Activated gamma-delta T cell treated with anti-CD3 and anti-CD28 coated beads, Interleukin-2, amount 50 U/mL, for 16 hours (primary cell): ENCODE results near the gene CDC25A.

Experiments used
- DNase-seq: peaks from one replicate; pipeline ENCODE4 v3.0.0-alpha.2; 2020; ENCODE audit warnings: low read depth

Gene CDC25A

DNA sequence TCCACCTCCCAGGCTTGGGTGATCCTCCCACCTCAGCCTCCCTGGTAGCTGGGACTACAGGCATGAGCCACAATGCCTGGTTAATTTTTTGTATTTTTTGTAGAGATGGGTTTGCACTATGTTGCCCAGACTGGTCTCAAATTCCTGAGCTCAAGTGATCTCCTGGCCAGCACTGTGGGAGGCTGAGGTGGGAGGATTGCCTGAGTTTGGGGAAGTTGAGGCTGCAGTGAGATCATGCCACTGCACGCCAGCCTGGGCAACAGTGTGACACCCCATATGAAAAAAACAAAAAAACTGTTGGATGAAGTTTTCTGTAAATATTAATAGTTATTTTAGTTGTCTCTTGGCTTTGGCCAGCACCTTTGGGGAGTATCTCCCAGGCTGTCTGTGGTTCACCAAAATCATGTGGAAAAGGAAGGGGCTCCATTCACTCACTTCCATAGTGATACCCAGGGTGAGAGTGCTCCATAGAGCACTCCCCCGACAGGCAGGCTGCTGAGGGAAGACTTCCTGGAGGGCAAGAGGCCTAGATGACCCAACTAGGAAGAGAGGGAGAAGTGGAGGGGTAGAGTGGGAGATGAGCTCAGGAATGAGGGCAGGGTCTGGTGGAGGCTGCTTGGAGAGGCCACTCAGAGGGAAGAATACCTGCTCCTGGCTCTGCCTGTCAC is 47.1 kb downstream of the CDC25A start:
- no peak for DNase-seq

DNA sequence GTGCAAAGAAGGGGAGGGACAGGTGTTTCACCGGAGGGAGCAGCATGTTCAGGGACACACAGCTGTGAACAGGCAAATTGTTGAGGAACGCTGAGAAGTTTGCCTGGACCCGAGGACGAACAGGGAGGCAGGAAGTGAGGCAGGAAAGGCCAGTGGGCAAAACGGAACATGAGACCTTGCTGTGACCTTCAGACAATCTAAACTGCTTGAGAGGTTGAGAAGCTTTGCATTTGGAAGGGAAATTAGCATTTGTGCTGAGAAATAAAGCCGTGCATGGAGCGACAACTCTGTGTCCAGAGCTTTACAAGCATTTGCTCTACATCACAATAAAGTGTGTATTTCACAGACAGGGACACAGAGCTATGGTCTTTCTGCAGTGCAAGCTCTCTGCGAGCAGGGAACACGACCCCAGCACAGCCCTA is 47.9 kb downstream of the CDC25A start:
- DNase-seq, result no peak

DNA sequence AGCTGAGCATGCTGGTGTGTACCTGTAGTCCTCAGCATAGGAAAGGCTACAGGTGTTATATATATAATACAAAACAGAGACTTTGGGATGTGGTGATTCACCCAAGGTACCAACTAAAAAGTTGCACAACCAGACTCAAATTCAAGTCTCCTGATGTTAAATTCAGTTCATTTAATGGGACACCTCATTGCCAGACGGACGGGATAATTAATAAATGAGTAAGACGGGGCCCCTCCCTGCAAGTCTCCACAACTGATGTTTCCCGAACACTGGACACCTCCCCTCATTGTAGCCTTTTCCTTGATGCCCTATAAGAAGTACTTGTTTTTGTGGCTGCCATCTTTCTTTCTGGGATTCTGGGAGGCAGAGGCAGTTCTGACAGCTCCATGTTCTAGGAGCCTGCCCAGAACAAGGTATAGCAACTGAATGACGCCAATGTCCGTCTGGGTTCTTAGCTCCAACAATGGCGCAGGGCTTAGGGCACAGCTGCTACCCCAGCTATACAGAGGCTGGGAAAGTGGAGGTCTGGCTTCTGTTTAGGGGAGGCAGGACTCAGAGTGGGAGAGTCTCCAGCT is 50.7 kb downstream of the CDC25A start:
- DNase-seq, result no peak

DNA sequence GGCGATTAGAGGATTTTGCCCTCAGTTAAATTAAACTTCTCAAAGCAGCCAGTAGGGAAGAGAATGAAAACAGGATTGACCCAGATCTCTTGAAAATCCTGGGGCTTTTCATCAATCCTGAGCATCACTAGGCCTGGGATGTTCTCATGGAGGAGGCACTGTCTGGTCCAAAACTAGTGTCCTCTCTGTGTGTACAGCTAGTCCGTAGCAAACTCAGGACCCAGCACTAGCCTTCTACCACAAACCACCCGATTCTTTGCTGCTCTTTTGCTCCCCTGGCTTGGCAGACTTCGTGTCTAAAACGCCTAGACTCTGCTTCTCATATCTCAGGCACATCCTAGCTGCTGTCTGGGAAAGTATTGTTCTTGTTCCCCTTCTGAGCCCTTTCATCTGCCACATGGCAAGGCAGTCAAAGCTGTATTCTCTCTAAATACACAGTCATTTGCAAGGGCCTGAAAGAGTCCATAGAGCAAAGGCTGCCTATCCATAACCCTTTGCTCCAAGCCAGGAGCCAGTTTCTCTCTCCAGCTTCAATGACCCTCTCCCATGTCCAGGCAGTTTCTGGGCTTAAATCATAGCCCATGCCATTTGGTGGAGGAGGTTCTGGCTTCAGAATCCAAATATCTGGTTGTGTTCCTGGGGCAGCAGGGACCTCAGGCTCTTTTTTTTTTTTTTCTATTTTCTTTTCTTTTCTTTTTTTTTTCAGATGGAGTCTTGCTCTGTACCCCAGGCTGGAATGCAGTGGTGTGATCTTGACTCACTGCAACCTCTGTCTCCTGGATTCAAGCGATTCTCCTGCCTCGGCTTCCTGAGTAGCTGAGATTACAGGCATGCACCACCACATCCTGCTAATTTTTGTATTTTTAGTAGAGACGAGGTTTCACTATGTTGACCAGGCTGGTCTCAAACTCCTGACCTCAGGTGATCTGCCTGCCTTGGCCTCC is 52.4 kb downstream of the CDC25A start:
- no peak for DNase-seq

DNA sequence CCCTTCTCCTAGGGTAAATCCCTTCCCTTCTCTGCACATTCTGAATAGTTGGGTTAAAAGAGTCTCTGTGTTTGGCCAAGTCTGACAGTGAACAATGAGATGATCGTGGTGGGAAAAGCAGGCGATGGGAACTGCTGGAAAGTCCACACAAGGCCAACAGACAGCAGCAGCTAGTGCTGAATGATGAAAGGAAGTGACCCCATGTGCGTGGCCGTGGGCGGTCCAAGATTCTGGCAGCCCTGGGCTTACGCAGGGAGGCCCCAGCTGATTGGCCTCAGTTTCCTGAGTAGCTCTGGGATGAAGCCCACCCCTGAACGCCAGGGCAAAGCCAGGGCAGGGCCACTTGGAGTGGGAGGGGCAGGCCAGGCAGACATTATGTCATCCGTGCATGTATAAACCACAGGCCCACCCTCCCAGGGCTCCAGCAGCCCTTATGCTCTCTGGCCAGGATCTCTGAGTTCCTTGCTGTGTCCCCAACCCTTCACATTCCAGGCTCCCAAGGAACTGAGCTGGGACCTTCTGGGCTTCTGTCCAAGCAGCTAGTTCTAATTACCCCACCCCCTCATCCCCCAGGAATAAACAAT is 57.8 kb downstream of the CDC25A start:
- DNase-seq, result no peak

DNA sequence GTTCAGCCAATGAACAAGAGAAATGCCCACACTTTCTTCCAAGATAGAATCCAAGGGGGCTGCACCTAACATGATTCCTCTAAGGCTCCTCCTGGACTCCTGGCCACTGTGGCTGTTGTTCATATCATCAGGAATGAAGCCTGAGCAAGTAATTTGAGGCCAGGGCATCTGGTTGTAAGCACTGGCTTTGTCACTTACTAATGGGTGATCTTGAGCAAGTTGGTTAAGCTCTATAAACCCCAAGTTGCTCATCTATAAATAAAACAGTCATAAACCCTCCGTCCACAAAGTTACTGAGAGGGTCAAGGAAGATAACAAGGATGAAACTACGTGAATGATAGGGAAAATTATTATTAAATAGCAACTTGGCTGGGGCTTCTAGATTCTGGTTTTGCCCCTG is 58.3 kb downstream of the CDC25A start:
- DNase-seq, result no peak

DNA sequence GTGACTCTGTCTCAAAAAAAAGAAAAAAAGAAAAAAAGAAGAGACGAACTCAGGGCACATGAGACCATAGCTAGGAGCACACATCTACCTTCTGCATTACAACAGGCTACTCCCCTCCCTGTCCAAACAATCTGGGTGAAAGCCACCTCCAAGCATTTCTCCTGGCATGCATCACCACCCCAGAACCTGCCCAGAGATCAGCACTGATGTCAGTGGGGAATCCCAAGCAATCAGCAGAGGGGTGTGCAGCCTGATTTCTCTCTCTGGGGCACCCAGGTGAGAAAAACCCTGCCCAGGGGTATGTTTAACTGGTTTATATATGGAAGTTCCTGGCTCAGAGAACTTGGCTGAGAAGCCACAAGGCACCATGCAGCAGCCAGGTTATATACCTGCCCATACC is 59.4 kb downstream of the CDC25A start:
- DNase-seq, result no peak

DNA sequence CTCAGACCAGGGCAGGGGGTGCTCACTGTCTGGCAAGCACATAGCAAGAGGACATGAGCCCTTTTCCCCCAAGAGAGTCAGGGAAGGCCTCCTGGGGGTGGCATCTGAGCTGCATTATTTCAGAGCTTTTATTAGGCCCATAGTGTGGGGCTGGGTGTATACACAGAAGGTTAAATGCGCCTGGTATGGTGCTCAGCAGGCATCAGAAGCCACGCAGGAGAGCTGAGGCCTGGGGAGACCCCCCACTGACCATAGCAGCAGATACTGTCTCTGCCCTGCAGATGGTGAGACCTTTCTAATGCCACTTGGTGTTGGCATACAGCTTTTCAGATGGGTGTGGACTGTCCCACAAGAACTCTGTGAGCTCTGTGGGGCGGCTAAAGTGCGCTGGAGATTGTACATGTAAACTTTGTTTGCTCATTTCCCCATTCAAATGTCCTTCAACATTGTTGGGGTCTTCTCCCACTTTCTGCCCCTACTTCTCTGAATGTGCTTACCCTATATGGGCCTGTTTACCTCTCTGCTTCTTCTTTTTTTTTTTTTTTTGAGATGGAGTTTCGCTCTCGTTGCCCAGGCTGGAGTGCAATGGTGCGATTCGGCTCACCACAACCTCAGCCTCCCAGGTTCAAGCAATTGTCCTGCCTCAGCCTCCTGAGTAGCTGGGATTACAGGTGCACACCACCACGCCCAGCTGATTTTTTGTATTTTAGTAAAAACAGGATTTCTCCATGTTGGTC is 62.2 kb downstream of the CDC25A start:
- no peak for DNase-seq

DNA sequence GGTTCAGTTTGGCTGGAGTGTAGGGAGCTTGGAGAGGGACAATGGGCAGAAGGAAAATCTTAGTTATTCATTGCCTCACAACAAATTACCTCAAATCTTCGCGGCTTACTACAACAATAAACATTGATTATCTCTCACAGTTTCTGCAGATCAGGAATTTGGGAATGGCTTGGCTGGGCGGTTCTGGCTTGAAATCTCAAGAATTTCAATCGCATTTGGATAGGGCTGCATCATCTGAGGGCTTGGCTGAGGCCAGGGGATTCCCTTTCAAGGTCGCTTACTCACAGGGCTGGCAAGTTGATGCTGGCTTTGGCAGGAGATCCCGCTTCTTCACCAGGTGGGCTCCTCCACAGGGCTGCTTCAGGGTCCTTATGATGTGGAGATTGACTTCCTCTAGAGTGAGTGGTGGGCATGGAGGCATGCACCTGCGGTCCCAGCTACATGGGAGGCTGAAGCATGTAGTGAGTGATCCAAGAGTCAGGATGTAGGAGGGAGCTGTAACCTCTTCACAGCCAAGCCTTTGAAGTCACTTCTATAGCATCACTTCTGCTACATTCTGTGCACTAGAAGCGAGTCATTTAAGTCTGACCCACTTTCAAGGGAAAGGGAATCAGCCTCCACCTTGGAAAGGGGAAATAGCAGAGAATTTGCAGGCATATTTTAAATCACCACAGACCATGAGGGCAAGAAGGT is 63.1 kb downstream of the CDC25A start:
- DNase-seq, result no peak

DNA sequence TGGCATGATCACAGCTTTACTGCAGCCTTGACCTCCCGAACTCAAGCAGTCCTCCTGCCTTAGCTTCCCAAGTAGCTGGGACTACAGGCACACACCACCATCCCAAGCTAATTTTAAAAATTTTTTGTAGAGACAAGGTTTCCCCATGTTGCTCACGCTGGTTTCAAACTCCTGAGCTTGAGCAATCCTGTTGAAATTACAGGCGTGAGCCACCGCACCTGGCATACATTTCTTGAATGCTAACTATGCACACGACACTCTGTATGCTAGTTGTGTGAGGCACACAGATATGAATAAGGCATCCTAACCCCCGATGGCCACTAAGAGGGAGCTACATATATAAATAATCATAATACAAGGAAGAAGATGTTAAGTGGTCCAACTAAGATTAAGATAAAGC is 64.9 kb downstream of the CDC25A start:
- no peak for DNase-seq

DNA sequence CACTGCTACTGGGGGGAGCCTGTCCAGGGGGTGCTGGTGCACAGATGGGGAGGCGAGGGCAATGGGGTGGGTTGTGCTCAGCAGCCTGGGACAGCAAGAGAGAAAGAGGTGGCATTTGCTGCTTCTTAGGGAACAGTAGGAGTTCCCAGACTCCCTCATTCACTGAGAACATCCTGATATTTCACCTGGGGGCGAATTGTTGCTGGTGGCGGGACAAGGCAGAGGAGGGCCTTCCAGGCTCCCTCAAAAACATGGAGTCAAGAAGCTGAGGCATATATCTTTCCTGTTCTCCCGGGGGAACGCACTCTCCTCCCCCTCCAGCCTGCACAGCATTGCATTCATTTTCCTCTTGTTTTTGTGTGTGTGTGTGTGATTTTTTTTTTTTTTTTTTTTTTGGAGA is 65.7 kb downstream of the CDC25A start:
- no peak for DNase-seq

DNA sequence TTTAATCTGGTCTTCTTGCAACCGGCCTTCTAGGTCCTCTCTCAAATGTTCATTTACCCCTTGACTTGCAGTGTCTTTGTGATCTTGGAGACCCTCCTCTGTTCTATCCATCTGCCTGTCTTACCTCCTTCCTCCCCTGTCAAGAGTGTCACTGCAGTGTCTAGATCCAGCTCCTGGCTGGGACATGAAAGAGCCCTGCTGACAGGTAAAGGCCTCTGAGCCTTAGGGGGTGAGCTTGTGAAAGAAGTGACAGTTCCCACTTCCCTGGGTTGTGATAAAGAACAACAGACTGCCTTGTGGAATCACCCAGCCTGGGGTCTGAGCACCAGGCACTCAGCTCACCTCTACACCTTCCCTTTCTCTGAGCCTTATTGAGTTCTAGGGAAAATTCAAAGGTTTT is 68.0 kb downstream of the CDC25A start:
- DNase-seq, result no peak

DNA sequence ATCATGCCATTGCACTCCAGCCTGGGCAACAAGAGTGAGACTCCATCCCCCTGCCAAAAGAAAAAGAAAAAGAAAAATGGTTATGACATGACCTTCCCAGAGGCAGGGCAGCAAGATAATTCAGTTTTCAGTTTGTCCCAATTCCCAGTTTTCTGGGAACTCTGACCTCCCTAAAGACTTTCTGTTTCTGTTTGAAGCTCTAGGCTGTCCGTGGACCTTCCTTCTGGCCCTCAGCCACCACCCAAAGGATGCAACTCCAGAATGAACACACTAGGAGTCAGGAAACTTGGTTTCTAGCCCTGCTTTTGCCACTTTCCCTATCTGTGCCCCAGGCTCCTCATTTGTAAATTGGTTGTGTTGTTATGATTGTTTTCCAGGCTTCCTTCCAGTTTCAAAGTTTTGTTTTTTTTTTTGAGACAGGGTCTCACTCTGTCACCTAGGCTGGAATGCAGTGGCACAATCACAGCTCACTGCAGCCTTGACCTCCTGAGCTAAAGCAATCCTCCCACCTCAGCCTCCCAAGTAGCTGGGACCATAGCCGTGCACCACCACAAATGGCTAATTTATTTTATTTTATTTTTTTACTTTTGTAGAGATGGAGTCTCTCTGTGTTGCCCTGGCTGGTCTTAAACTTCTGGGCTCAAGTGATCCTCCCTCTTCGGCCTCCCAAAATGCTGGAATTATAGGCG is 68.6 kb downstream of the CDC25A start:
- DNase-seq, result no peak

DNA sequence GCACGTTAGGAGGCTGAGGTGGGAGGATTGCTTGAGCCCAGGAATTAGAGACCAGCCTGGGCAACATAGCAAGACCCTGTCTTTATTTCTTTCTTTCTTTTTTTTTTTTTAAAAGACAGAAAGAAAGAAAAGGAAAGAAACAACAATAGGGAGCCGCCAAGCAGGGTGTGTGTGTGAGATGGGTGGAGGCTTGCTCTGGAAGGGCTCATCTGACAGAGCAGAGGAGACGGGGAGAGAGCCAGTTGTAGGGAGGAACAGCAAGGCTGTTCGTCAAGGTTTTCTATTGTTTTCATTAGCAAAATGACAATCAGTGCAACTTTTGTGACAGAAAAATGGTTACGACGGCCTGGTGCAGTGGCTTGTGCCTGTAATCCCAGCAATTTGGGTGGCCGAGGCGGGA is 69.3 kb downstream of the CDC25A start:
- DNase-seq, result no peak

DNA sequence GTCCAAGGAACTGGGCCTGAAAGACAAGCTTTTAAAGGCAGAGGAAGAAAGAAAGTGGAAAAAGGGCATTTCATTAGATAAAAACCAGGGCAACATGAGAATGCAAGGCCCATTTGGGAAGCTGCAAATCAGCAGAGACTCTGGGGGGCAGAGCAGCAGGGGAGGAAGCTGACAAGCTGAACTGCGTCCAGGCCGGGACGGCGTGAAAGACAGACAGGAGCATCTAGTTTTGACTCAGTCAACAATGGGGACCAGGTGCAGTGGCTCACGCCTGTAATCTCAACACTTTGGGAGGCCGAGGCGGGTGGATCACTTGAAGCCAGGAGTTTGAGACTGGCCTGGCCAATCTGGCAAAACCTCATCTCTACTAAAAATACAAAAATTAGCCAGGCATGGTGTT is 69.9 kb downstream of the CDC25A start:
- DNase-seq, result no peak

DNA sequence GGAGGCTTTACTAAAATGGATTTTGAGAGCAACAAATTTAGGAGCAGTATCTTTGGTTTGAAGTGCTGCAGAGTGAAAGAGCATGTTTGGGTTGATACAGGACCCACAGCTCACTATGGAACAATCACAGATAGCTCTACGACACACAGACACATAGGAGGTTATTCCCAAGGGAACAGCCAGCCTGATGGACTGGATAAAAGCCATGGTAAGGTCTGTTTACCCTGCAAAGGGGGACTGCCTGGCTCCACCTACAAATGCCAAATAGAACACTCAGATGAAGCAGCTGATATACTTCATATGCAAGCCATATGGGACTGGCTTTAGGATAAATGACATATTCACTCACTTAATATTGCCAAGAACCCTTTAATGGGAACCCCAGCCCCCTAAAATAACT is 75.4 kb downstream of the CDC25A start:
- no peak for DNase-seq

DNA sequence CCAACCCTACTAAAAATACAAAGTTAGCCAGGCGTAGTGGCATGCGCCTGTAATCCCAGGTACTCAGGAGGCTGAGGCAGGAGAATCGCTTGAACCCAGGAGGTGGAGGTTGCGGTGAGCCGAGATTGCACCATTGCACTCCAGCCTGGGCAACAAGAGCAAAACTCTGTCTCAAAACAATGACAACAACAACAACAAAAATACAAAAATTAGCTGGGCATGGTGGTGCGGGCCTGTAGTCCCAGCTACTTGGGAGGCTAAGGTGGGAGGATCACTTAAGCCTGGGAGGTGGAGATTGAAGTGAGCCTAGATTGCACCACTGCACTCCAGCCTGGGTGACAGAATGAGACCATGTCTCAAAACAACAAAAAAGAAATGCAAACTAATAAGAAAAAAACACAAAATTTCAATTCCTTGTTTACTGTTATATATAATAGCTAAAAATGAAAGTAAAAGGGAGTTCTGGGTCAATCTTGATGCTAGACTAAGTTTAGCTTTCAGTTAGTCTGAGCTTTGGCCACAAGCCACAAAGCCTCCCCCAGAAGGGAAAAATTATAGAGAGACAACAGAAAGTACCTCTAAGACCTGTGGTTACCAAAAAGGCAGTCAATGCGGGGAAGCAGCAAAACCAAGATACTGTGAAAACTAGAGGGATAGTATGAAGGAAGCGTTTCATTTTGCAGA is 76.0 kb downstream of the CDC25A start:
- peak; percentile 22 for DNase-seq

DNA sequence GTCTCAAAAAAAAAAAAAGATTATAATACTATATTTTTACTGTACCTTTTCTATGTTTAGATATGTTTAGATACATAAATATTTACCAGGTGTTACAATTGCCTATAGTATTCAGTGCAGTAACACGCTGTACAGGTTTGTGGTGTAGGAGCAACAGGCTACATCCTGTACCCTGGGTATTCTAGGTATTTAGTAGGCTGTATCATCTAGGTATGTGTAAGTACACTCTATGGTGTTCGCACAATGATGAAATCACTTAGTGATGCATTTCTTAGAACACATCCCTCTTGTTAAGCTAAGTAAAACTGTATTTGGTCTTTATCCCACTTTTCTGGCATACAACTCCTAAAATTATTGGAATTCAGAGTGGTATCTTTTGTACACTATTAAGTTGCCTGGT is 77.8 kb downstream of the CDC25A start:
- no peak for DNase-seq

DNA sequence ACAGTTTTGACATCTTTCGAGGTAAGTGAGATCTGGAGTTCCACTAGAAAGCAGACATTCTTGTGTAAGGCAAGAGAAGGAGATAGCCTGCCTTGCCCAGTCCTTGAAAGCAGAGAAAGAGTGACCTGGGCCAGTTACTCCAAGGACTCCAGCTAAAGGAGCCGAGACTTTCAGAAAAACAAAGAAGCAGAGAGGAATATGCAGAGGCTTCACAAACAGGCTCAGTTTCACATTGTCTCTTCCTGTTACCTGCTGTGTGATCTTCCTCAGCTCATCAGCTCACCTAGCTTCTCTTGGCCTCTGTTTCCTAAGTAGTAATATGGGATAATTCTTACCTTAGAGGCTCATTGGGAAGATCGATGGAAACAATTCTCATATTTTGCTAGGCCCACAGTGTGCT is 81.0 kb downstream of the CDC25A start:
- no peak for DNase-seq
